ENCODE results near the gene PAFAH1B2.

GRCh38 chr11:117195258-117195657, 51.2 kb downstream of the PAFAH1B2 start:
- no peak for TF ChIP-seq ZNF274 (IDR thresholded peaks at IDR 0.05; ENCODE audit: low read depth, low read length)
- TF ChIP-seq YY1 (IDR thresholded peaks at IDR 0.05; ENCODE audit: insufficient read depth, insufficient read length), result no peak
- no peak for TF ChIP-seq SUZ12 (IDR thresholded peaks at IDR 0.05; ENCODE audit: extremely low read depth, insufficient read depth, insufficient read length)
